Epidermal melanocyte (primary cell): ENCODE data around the gene SLC7A7.
"Not testable (repeated sequence)": the region's sequence is repeated elsewhere in the genome, so short reads cannot be mapped to it uniquely, and the experiment has no call there.

Experiments
- DNase-seq: peaks from one replicate; pipeline ENCODE4 v3.0.0; 2011; ENCODE audit warnings: low spot score; ENCODE audit not compliant: insufficient read length

Gene SLC7A7

DNA sequence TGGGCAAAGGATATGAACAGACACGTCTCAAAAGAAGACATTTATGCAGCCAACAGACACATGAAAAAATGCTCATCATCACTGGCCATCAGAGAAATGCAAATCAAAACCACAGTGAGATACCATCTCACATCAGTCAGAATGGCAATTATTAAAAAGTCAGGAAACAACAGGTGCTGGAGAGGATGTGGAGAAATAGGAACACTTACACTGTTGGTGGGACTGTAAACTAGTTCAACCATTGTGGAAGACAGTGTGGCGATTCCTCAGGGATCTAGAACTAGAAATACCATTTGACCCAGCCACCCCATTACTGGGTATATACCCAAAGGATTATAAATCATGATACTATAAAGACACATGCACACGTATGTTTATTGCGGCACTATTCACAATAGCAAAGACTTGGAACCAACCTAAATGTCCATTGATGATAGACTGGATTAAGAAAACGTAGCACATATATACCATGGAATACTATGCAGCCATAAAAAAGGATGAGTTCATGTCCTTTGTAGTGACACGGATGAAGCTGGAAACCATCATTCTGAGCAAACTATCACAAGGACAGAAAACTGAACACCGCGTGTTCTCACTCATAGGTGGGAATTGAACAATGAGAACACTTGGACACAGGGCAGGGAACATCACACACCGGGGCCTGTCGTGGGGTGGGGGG lies 57.1 kb downstream of the SLC7A7 start:
- not testable (repeated sequence) for DNase-seq

DNA sequence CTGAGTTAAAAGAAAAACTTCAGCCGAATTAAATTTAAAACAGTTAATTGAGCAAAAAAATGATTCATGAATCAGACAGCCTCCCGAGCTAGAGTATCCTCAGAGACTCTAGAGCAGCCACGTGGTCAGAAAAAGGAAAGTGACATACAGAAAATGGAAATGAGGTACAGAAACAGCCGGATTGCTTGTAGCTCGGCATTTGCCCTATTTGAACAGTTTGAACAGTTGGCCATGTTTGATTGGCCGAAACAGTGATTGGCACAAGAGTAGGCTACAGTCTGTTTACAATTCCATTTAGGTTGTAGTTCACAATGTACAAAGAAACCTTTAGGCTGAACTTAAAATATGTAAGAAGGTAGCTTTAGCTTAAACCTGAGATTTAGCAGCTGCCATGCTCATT lies 61.6 kb downstream of the SLC7A7 start:
- DNase-seq: no peak

DNA sequence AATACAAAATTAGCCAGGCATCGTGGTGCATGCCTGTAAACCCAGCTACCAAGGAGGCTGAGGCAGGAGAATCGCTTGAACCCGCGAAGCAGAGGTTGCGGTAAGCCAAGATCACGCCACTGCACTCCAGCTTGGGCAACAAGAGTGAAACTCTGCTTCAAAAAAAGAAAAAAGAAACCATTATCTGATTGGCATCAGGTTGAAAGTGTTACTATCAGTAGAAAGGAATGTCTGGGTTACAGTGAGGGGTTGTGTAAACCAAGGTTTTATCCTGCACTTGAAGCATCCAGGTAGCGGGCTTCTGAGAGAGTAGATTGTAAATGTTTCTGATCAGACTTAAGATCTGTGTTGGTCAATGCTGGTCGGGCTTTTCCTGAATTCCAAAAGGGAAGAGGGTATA lies 62.8 kb downstream of the SLC7A7 start:
- DNase-seq: no peak

DNA sequence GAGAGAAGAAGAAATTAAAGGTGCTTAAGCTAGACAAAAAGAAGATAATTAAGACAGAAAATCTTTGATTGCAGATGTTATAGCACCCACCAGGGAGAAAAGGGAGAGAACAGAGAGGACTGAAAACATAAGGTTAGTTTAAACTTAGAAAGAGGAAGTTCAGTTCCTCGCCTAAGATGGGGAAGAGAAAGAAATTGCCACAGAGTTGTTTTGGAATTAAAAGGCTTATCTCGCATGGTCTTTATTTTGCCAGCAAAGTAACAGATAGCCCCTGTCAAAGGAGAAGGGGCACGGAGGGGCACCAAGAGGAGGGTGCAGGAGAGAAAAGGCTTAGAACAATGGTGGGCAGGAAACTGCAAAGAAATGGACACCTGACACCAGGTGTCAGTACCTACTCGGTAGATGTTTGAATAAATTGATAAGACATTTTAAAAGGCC lies 66.6 kb downstream of the SLC7A7 start:
- no peak for DNase-seq

DNA sequence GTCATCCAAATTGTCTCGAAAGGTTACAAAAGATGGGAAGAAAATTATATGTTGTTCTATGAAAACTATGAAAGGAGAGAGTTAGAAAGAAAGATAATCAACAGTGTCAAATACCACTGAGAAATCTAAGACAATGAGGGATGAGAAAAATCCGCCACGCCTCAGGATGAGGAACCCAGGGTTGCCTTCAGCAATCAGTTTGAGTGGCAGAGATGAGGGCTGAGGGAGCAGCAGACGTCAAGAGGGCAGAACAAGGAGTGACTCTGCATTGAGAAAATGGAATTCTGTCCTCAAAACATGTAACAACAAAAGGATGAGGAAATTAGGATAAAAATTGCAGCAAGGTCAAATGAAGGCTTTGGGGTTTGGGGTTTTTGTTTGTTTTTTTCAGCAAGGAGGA lies 67.0 kb downstream of the SLC7A7 start:
- DNase-seq: no peak

DNA sequence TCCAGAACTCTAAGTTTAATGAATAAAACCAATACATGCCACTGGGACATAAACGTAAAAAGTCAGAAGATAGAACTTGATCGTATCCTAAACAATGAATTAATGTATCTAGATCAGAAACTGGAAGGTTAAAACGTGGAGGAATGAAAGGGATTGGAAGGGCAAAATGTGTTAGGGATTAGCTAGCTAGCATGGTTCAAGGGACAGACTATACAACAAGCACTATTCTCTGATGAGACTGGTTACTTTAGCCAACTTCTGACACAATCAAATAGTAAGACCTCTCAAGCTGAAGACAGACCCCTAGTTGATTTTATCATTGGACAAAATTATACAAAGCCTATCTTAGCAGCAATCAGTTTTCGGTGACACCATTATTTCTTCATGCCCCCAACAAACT lies 67.5 kb downstream of the SLC7A7 start:
- no peak for DNase-seq

DNA sequence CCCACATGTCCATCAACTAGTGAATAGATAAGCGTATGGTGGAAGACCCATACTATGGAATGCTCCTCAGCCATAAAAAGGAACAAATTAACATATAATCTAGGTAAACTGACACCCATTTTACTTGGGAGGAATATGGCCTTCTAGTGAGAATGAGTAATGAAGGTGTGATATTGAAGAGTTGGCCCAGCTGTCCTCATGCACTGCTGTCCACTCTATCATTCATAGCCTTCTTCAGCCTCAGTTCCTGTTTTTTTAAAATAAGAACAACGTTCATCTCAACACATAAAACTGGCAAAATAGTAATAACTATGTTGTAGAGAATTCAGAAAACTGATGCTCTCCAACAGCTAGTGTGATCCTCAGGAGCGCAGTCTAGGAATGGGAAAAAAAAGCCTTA lies 75.2 kb downstream of the SLC7A7 start:
- DNase-seq: no peak

DNA sequence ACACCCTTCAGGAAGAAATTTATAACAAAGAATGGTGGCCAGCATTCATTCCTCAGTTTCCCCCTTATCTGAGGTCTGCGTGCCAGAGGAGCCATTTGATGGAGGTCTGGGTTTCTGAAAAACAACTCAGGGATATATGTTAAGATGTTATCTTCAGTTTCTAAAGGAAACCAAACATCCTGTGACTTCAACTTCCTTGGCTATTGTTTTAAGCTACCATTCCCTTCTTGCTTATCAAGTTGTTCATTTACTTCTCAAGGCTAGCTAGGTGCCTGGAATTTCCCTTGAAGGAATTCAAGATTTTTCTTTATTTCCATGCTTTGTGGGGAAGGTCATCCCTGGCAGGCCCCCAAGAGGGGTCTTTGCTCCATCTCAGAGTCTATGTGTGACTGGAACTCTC lies 75.8 kb downstream of the SLC7A7 start:
- DNase-seq: no peak

DNA sequence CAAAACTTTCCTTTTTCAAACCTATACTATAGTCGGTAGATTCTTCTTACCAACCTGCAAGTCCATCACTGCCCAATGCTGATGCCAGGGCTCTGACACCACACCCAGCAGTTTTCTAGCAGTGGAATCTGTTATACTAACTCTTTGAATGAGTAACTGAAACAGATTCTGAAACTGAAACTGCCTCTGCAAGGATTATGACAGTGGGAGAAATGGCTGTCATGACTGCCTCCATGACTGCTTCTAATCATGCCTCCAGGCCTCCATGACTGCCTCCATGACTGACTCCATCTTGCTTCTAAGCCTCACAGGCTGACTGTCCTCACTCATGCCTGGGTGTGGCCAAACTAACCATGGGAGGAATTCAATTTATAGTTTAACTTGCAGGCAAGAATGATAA lies 78.2 kb downstream of the SLC7A7 start:
- DNase-seq: no peak

DNA sequence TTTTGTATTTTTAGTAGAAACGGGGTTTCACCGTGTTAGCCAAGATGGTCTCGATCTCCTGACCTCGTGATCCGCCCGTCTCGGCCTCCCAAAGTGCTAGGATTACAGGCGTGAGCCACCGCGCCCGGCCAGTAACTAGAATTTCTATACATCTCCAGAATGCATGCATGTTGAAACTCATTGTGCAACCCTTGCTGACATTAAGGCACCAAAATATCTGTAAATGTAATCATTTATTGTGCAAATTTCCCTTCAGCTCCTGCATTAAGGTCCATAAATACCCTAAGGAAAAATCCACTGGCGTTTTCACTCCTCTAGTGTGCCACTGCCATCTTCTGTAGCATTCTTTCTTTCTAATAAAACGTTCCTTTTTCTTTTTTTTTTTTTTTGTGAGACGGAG lies 78.9 kb downstream of the SLC7A7 start:
- DNase-seq: not testable (repeated sequence)

DNA sequence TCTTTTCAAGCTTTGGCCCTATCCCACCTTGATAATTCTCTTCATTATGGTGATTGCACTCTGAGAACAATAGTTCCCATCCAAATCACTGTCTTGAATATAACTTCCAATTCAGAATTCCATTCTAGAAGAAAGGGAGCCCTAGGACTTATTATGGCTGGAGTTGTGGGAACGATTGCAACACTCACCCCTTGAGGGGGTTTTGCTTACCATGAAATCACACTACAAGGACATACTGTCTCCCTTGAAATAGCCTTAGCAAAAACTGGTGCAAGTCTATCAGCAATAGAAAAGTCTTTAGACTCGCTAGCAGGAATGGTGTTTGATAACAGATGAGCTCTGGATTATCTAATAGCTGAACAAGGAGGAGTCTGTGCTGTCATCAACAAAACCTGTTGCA lies 80.1 kb downstream of the SLC7A7 start:
- peak; percentile 68 for DNase-seq

DNA sequence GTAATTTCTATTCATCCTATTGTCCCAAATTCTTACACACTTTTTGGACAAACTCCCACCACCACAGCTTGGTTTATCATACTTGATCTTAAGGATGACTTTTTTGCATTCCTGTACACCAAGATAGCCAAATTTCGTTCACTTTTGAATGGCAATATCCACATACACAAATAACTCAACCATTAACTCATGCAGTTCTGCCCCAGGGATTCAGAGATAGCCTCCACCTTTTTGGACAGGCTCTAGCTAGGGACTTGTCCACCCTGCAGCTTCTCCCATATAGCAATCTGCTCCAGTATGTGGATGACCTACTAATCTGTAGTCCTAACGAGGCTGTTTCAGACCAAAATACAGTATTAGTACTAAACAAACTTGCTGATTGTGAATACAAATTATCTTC lies 81.4 kb downstream of the SLC7A7 start:
- no peak for DNase-seq

DNA sequence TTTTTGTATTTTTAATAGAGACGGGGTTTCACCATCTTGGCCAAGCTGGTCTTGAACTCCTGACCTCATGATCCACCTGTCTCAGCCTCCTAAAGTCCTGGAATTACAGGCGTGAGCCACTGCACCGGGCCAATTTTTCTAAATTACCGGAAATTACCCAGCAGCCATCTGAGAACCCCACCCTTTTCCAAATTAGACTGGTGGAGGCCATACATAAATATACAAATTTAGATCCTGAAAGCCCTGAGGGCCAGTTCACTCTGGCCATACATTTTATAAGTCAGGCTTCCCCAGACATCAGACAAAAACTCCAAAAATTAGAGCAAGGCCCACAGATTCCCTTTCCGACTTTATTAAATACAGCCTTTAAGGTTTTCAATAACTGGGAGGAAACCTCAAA lies 83.2 kb downstream of the SLC7A7 start:
- DNase-seq: not testable (repeated sequence)

DNA sequence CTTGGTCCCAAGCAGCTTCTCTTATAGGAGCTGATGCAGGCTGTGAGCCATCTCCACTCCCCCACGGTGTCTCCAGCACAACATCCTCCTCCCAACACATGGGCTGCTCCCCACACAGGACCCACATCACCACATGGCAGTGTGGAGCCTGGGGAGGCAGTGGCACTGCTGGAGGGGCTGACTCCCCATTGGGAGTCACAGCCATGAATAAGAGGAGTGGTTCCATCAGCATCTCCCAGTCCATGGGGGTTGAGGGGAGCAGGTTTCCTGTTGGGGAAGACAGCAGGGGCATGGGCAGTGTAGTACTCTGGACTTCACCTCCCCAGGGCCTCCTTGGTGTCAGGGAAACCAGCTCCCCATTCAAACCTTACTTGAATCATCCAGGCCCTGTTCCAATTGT lies 89.2 kb downstream of the SLC7A7 start:
- no peak for DNase-seq

DNA sequence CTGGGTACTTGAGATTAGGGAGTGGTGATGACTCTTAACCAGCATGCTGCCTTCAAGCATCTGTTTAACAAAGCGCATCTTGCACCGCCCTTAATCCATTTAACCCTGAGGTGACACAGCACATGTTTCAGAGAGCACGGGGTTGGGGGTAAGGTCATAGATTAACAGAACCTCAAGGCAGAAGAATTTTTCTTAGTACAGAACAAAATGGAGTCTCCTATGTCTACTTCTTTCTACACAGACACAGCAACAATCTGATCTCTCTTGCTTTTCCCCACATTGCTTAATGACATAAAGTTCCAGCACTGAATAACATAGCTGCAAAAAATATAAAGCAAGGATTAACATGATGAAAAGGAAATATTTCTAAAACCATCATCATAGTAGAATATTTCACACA lies 89.9 kb downstream of the SLC7A7 start:
- not testable (repeated sequence) for DNase-seq

DNA sequence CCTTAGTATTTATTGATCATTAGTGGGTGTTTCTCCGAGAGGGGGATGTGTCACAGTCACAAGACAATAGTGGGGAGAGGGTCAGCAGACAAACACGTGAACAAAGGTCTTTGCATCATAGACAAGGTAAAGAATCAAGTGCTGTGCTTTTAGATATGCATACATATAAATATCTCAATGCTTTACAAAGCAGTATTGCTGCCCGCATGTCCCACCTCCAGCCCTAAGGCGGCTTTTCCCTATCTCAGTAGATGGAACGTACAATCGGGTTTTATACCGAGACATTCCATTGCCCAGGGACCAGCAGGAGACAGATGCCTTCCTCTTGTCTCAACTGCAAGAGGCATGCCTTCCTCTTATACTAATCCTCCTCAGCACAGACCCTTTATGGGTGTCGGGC lies 90.4 kb downstream of the SLC7A7 start:
- not testable (repeated sequence) for DNase-seq

DNA sequence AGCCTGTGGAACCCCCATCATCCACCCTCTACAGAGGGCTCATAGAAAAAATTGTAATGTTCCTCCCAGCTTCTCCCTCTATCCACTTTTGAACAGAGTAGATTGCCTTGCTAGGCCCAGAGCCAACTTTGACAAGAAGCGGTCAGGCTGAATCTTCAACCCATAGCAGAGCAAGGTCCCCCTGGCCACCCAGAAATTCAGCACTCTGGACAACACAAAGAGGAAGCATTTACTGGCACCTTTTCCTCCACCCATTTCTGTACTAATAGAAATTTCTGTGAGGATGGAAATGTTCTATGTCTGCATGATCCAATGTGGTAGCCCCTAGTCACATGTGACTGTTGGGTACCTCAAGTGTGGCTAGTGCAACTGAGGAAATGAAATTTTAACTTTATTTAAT lies 91.4 kb downstream of the SLC7A7 start:
- no peak for DNase-seq
